Ascending aorta (tissue), 2 donors: ENCODE results near the gene PLPPR5. TPM values are rescaled to one million over a fixed set of nuclear protein-coding genes. Genes with fewer than 3 reads are reported as not detected.

Source experiments
- DNase-seq, 2 donors: peaks; one replicate each; pipeline ENCODE4 v3.0.0-alpha.2; 2019; ENCODE audit warnings: low spot score in 2 of 2
- H3K27ac ChIP-seq, 2 donors: fragments of 200-600 bp; sonication (generic); one replicate each; pipeline ENCODE4 v1.5.1; 2016 to 2017; ENCODE audit warnings: mild to moderate bottlenecking in 1 of 2
- H3K27me3 ChIP-seq: fragments of 200-600 bp; sonication (generic); one replicate; pipeline ENCODE4 v1.5.1; 2017
- H3K36me3 ChIP-seq, 2 donors: fragments of 200-600 bp; sonication (generic); one replicate each; pipeline ENCODE4 v1.5.1; 2016
- H3K4me1 ChIP-seq, 2 donors: fragments of 200-600 bp; sonication (generic); one replicate each; pipeline ENCODE4 v1.5.1; 2016 to 2017; ENCODE audit warnings: mild to moderate bottlenecking in 1 of 2
- H3K4me3 ChIP-seq, 2 donors: fragments of 200-600 bp; sonication (generic); one replicate each; pipeline ENCODE4 v1.5.1; 2016 to 2017; ENCODE audit warnings: mild to moderate bottlenecking in 1 of 2
- H3K9me3 ChIP-seq, 2 donors: fragments of 200-600 bp; sonication (generic); one replicate each; pipeline ENCODE4 v1.5.1; 2016
- CTCF ChIP-seq, 3 experiments: fragments of 200-600 bp in 2 of 3; fragments of 450-650 bp in 1 of 3; sonication (generic) in 2 of 3; IDR thresholded peaks; one replicate each; pipeline ENCODE4 v1.5.1; 2016 to 2019; ENCODE audit warnings: antibody characterized with exemption in 3 of 3, mild to moderate bottlenecking in 1 of 3, moderate library complexity in 1 of 3
- intact Hi-C: fragments of 100-400 bp; cut with DNase I; formaldehyde crosslinking; loops from one replicate; pipeline ENCODE4 v1.15.1; 2023
- total RNA-seq: library from RNA; depleted of rRNA; stranded (reverse); fragments of >200 nt; gene quantifications from one replicate; pipeline ENCODE4 v1.1.0, GENCODE V29; 2016

PLPPR5 gene
- total RNA-seq, 1 donor from 2014 or later = not detected

GRCh38 chr1:98903726-98904125 lies 100.9 kb downstream of the PLPPR5 start:
- no peaks in the 10 kb centered on the region for H3K36me3 ChIP-seq
- H3K4me3 ChIP-seq = no peak overlapping the region
- H3K27ac ChIP-seq = no peak overlapping the region
- no peaks in the 10 kb centered on the region for H3K27me3 ChIP-seq
- H3K4me1 ChIP-seq = no peaks in the 10 kb centered on the region
- TF ChIP-seq CTCF (IDR thresholded peaks at IDR 0.05) = no peak
- DNase-seq = no peak
- no peaks in the 10 kb centered on the region for H3K9me3 ChIP-seq
- intact Hi-C loops = no loop called here

DNA sequence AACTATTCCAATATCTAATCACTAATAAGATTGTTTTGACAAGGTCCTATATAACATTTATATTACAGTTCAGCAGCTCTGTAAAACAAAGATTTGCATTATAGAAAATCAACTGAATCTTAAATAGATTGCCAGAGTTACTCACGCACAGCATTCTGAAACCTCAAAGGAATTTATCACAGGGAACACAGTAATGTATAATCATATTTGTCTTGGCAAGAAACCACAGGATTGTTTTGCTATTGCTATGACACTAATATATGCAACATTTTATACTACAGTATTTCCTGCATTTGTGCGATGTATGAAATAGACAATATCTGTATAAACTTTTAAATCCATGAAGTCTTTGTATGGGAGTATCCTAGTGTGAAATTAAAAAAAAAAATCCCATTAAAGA lies 101.4 kb downstream of the PLPPR5 start:
- H3K27me3 ChIP-seq = no peaks in the 10 kb centered on the region
- no peaks in the 10 kb centered on the region for H3K36me3 ChIP-seq
- no peak for DNase-seq
- no peak overlapping the region for H3K27ac ChIP-seq
- H3K4me1 ChIP-seq = no peaks in the 10 kb centered on the region
- no peaks in the 10 kb centered on the region for H3K9me3 ChIP-seq
- no peak for TF ChIP-seq CTCF (IDR thresholded peaks at IDR 0.05)
- intact Hi-C loops = no loop called here
- no peak overlapping the region for H3K4me3 ChIP-seq

- no peaks in the 10 kb centered on the region for H3K4me1 ChIP-seq
- H3K9me3 ChIP-seq = no peaks in the 10 kb centered on the region
- no peaks in the 10 kb centered on the region for H3K27me3 ChIP-seq
- no peak overlapping the region for H3K4me3 ChIP-seq
- no peaks in the 10 kb centered on the region for H3K36me3 ChIP-seq
- H3K27ac ChIP-seq = no peak overlapping the region
- no peak for TF ChIP-seq CTCF (IDR thresholded peaks at IDR 0.05)
- intact Hi-C loops = no loop called here
- no peak for DNase-seq
Observed at GRCh38 chr1:98898940-98899339, 105.7 kb downstream of the PLPPR5 start.

GRCh38 chr1:98897479-98897878 lies 107.2 kb downstream of the PLPPR5 start:
- intact Hi-C loops = no loop called here

DNA sequence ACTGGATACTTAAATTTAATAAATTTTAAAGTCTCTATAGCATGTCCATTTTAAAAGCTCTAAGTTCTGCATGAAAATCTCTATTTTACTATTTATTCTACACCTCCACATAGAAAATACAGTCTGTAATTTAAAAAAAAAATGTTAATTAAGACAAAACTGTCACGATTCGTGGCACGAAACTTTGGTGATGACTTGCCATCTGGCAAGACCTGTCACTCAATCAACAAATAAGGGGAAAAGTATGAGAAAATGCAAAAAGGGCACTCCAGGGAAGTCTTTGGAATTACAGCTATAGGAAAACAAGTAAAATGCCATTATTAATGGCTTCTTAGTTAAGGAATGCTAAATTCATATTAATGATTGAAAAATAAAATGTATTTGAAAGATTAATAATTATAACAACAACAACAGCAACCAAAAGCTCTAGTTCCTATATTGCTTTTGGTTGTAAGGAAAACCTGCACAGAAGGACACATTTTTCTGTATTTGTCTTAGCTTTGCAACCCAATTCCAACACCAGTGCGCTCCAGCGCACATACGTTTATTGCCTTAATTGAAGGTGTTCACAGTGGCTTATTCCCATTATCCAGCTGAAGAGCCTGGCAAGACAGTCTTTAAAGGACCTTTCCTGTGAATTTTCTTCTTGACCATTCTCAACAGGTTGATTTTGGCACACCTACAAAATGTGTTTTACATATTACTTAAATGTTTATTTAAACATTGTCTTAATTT lies 107.8 kb downstream of the PLPPR5 start:
- no peaks in the 10 kb centered on the region for H3K9me3 ChIP-seq
- no peak for TF ChIP-seq CTCF (IDR thresholded peaks at IDR 0.05)
- no peaks in the 10 kb centered on the region for H3K36me3 ChIP-seq
- H3K4me3 ChIP-seq = no peak overlapping the region
- H3K27me3 ChIP-seq = no peaks in the 10 kb centered on the region
- H3K27ac ChIP-seq = no peak overlapping the region
- no peak for DNase-seq
- H3K4me1 ChIP-seq = no peaks in the 10 kb centered on the region
- intact Hi-C loops = no loop called here

More at GRCh38 chr1:98897479-98897878, 107.2 kb downstream of the PLPPR5 start:
- Histone ChIP-seq H3K4me3 (no peak overlapping the region), H3K27me3 (no peaks in the 10 kb centered on the region), H3K9me3 (no peaks in the 10 kb centered on the region), H3K27ac (no peak overlapping the region), H3K36me3 (no peaks in the 10 kb centered on the region), H3K4me1 (no peaks in the 10 kb centered on the region)
- DNase-seq = no peak
- TF ChIP-seq CTCF (IDR thresholded peaks at IDR 0.05) = no peak
